HG03457 (cell line): ENCODE data around the gene CUL1.
"Not testable (repeated sequence)": the region's sequence is repeated elsewhere in the genome, so short reads cannot be mapped to it uniquely, and the experiment has no call there.

ENCODE experiments used
- ATAC-seq: cut with Tn5 transposase; IDR thresholded peaks from one replicate; pipeline ENCODE4 v1.9.1; 2021; ENCODE audit warnings: moderate number of reproducible peaks; ENCODE audit not compliant: unreplicated experiment

Gene CUL1

DNA sequence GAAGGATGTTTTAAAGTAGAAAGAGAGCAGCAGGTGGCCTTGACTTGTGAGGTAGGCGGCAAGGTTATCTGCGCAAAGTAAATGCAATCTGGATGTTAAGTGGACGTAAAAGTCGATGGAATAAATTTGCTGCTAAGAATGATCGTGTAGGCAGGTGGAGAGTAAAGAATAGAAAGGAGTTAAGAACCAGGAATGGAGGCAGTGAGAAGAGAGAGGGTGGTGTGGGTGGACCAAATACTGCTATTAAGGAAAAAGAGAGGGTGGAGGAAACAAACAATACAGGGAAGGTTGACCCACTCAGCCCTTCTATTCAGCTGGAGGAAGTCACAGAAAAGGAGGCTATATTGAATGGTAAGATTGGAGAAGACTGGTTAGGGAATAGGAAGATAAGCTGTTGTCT lies 1.9 kb upstream of the CUL1 start:
- no peak for ATAC-seq

DNA sequence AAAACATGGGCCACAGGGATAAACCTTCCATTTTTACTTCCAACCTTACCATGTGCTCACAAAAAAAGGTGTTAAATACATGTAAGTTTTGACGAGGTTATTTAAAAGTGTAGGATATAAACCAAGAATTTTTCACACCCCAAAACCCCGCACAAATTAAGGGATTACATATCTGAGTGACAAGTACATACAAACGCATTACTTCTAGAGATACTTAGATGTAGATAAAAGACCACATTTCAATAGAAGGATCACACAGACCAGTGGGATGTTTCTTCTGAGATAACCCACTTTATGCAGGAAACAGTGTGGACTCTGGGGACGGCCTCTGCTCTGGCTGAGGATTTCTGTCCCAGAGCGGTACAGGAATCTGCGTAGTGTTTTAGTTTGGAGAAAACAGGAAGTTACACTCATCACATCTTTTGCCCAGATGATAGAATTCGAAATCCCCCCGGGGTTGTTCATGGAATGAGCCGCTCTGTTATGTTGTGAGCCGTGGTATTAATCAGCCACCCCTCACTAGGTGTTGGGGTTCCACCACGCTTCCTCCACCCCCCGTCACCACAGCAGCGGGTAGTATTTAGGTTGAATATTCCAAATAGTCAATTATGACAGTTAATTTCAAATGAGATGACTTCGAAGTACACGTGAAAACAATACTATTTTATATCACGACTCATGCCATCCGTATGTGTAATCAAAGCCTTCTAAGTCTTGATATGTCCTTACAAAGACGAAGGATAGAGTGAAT lies 1.3 kb upstream of the CUL1 start:
- ATAC-seq, result no peak

DNA sequence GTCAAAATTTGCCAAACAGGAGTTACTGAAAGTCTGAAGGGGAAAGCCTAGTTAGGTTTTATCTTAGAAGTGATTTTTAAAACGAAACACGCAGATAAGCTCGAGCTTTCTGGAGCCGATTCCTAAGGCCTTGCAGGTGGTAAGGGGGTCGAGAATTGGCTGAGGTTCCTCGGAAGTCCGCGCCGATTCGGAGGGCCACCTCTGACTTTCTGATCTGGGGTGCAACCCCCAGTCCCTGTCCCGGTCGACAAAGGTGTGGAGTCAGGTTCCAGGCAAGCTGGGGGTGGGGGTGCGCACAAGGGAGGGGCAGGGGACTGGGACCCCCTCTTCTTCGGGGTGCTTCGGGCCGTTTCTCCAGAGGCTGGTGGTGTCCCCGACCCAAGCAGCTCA lies 701 bp upstream of the CUL1 start:
- ATAC-seq, result no peak

DNA sequence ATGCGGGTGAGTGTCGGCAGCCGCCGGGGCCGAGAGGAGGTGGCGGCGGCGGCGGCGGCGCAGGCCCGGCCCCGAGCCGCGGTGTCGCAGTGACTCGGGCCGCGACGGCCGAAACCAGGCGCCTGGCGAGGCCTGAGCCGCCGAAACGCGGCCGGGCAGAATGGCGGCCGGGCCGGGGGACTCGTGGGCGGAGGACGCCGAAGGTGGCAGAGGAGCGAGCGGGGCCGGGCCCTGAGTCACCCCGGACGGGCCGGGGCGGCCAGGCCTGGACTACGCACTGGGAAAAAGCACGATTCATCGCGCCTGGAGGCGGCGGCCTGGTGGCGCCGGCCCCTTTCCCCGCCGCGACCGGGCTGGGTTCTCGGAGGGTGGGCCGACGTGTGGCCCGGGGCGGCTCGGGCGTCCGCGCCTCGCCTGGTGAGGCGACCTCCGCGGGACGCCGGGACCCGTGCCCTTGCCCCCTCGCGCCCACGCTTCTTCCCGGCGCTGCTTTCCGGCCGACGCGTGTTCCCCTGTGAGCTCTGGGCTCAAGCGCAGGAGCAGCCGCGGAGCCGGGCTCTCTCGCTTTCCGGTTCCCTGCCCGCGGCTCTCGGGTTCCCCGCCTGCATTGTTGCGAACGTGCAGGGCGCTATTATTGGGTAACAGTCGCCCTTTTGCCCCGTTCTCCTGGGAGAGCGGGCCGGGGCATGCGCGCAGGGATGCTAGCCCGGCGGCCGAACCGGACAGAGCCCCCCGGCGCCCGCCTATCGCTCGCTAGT lies 500 bp downstream of the CUL1 start:
- ATAC-seq, result peak; percentile 35

DNA sequence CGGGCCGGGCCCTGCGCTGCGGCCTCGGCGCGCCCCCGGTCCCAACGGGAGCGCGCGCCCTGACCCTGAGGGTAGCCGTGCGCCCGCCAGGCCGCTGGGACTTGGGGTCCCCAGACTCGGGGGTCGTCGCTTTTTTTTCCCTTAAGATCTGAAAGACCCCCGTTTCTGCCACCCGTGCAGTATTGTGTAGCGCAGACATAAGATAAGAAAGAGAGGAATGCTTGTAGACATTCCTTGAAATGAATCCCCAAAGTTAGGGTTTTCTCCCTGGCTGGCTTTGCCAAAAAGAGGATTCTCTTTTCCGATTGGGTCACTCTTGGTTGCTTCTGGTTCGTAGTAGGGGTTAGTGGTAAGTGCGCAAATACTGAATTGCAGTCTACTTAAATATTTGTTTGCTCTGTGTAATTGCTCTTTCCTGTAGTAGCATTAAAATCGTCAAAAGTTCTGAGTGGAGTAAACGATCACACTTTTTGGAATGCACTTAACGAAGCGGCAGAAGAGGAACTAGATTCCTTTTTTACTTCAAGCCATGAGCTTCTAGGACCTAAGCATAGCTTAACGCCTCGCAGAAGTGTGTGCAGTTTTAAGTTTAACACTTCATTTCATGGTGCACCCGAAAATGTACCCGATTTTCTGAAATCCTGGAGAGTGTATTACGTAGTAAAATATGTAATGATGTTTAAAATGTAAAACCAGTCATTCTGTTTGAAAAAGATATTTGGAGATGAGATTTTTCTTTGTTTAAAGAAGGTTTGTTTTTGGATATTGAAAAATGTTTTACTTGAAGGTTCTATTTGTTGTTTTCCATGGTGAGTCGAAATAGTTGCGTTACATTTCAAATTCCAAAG lies 1.3 kb downstream of the CUL1 start:
- ATAC-seq, result peak; percentile 26

DNA sequence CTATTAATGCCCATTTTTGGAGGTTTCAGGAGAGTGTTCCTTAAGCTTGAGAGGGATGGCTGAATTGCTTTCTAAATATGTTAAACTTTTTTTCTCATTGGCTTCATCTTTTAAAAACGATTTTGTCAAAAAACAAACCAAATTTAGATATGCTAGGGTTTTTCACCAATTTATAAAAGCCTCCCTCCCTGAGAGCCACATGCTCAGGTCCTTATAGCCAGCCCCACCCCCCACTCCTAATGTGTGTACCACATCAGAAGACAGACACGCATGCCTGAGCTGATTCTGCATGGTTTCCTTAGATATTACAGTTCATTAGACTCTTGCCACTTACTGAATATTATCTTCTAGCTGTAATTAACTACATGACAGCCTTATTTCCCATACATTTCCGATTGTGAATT lies 2.0 kb downstream of the CUL1 start:
- no peak for ATAC-seq

DNA sequence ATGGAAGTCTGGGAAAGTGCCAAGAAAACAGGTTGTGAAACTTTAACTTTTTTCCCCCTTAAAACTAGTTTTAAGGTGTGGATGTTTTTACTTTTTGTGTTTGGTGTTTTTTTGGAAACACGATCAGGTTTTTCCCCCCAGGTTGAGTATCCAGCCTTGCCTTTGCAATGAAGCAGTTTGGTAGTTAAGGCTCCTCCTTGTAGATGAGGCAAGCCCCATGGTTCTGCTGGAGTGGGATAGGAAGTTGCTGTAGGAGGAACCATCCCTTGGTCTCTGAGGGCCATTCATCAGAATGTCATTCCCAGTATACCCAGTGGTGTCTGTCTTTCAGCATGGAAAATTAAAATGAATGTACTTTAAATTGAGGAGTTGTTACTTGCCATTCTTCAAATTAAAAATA lies 2.7 kb downstream of the CUL1 start:
- ATAC-seq, result no peak

DNA sequence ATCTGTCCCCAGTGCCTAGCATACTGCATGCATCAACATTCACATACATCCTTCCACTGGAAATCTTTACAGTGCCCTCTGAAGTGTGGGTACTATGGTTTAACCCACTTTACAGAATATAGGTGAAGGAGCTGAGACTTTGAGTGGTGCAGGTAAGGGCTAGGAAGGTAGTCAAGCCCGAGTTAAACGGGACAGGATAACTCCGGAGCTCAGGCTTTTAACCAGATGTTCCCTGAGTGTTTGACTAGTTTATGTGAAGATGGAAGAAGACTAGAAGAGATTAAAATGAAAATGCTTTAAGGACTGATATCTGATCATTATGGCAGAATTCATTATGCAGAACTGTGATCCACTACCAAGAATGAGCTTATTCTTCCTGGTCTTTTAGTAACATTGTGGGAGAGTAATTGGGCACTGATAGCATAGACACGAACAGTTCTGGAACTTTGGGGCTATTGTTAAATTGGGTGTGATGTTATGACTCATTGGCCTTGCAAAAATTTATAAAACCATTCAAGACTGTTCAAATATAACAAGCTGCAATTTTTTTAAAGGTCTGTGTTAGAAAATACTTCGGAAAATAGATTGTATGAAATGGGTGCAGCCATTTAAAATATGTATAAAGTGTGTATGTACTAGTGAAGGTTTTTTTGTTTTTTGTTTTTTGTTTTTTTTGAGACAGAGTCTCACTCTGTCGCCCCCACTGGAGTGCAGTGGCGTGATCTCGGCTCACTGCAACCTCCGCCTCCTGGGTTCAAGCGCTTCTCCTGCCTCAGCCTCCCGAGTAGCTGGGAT lies 4.4 kb downstream of the CUL1 start:
- no peak for ATAC-seq

DNA sequence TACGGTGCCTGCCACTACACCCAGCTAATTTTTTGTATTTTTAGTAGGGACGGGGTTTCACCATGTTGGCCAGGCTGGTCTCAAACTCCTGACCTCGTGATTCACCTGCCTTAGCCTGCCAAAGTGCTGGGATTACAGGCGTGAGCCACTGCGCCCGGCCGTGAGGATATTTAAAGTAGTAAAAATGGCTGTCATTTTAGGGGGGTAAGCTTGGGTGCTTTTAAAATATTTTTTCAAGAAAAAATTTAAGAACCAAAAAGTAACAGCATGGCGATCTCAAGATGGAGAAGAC lies 4.9 kb downstream of the CUL1 start:
- not testable (repeated sequence) for ATAC-seq

DNA sequence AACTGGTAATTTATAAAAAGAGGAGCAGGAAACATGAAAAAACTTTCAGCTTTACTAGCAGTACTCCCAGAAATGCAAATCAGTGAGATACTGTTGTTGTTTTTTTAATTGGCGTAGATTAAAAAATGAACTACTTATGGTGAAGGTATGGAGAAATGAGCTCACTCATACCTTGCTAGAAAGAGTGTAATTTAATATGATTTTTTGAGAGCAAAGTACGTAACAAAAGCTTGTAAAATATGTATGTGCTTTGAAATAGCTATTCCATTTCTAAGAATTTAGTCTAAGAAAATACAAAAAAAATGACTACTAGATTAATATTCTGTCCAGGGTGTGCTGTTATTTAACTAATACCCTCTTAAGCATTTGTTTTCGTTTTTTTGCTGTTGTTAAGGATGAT lies 5.5 kb downstream of the CUL1 start:
- ATAC-seq, result no peak

DNA sequence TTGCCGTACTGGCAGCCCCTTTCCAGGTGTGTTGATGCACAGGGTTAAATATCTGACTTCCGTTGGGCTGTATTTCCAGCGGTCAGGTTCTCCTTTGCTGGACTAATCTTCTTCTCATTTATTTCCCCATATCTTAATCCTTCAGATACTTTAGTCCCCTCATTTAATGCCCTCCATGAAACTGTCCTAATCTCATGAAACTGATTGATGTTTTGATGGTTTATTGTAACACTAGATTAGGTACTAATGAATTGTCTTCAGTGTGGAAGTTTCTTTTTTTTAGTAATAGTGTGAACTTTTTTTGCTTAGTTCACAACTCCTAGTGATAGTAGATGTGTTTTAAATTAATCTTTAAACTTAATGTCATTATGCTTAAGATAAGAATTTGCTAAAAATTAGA lies 6.3 kb downstream of the CUL1 start:
- ATAC-seq, result no peak

DNA sequence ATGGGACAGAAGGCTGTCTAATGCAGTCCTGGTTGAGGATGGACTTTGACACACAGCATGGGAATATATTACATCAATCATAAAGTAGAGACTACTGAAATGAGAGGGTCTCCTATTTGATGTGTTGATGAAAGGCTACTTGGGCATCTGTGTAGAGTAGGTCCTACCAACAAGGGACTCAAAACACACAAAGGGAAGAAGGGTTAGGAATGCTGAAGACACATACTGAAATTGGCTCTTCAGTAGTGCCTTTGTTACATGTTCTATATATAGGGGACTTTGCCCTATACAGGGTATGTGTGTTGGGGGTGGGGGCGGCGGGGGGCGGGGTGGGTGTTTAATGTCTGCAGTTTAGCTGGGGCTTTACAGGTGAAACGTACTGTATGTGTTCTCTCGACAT lies 7.7 kb downstream of the CUL1 start:
- no peak for ATAC-seq

DNA sequence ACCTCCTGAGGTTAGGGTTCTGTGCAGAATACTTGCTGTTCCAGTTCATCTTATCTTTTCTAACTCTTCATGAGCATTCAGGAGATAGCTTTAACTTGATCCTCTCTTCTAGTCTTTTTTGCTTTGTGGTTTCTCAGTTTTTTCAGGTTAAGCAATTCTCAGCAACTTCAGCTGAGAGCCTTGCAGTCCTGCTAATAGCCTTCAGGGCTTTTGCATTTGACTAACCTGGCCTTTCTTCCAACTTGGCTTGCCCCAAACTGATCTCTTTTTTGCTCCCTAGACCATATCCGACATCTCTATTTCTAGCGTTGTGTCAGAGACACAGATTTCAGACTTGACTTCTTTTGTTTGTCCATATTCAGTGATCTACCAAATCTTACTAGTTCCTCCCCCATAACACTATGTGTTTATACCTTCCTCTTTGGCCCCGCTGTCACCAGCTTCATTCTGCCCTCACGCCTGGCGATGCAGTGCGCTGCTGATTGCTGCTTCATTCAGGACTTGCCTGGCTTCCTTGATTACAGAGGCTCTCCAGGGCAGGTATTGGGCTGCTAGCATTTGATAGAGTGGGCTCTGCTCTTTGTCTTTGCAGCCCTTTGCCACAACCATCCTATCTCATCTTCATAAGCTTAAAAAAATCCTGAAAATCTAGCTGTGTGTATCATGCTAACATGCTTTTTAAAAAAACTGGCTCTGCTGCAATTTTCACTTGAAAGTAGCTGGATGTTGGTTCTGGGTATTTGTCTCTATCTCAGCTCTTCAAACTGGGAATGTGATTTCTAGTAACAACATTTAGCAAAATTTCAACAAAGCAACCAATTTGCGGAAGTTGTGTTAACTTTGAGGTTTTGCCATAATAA lies 9.6 kb downstream of the CUL1 start:
- ATAC-seq, result no peak

DNA sequence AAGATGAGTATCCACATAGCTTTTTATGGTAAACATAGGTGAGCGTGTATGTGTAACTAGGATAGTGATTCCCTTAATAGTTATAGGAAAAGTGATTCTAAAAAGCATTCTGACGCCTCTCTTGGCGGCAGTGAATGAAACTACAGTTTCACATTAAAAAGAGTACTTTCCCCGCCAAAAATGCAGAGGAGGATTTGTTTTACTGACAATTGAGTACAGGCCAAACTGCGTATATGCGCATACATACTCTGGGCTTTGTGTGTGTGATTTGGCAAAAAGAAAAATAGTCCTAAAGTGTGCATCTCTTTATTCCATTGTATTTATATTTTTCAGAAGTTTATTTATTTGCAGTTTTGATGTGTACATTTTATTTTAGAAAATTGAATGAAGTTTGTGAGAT lies 10.3 kb downstream of the CUL1 start:
- no peak for ATAC-seq

DNA sequence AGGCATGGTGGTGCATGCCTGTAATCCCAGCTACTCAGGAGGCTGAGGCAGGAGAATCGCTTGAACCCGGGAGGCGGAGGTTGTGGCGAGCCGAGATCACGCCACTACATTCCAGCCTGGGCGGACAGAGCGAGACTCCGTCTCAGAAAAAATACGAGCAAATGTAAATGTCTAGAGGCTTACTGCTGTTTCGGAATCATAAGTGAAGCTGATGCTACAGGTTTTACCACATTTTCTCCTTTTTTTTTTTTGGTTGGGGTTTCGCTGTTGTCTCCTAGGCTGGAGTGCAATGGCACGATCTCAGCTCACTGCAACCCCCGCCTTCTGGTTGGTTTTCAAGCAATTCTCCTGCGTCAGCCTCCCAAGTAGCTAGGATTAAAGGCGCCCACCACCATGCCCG lies 11.7 kb downstream of the CUL1 start:
- not testable (repeated sequence) for ATAC-seq

DNA sequence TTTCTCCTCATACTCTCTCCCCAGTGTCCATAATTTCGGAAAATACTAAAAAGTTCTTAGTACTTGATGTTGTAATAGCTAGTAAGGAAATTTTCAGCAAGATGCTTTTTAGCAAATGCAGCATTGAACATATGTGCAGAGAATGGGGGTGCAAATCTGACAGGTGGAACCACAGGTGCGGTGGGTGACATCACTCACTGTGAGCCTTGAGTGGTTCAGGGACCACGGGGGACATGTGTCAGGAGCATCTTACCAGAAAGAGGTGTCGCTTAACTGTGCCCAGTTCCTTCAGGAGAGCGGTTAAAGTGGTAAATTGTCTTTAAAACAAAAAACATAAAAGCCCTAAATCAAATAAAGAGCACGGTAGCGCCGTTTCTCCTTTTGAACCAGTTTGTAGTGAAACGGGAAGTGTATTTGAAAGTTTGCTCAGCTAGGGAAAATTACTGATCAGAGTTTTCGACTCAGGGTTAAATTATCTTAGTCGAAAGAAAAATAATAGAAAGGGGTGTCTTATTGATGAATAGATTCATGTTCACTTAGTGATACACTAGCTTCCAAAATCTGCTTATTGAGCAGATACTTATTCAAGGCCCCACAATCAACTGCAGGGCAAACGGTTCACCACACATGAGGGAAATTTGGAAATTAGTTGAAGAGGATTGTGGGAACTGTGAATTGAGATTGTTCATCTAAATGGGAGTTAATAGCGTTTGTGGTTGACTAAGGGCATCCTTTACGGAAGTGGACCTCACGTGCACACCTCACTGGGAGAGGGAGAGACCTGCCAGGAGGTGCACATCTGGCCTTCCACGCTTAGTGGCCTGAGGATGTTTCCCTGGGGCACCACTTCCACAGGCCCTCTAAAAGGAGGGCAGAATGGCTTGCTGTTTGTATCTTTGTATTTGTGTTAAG lies 12.7 kb downstream of the CUL1 start:
- peak; percentile 37 for ATAC-seq

DNA sequence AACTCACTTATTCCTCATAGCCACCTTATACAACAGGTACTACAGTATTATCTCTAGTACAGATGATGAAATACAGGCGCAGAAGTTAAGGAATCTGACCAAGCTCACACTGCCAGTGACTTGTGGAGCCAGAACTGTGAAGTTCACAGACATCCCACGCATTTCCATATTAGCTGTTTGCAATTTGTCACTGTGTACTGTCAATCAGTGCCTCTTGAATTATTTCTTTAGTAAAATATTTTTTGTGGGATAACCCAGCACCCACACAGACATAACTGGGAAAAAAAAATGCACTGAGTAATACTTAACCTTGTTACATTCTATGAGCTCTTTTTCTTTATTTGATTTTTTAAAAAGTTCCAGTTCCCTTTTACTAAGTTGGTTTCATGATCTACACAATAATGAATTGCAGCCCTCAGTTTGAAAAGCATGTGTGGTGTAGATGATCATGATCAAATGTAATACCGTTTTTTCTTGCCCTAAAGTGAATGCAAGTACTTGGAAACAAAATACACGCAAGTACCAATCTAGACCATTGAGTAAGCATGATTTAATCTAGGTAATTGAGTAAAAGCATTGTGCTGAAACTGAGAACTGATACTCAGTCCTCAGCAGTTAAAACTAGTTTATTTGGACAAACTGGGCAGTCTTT lies 14.1 kb downstream of the CUL1 start:
- no peak for ATAC-seq

DNA sequence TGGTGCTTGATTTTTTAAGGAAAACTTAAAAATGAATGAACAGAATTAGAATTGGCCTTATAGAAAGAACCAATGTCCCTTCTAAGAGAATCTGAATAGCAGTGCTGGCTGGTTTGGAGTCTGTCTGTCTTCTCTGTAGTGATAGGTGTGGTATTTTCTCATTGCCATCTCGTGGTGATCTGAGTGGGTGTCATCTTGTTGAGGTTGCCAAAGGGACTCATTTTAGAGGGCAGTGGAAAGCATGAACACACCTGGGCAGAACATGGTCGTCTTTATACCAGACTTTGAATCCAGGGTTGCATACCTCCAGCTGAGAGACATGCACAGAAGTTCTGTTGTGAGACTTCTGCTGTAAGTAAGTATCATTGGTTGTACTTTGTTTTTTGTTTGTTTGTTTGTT lies 15.8 kb downstream of the CUL1 start:
- ATAC-seq, result no peak

DNA sequence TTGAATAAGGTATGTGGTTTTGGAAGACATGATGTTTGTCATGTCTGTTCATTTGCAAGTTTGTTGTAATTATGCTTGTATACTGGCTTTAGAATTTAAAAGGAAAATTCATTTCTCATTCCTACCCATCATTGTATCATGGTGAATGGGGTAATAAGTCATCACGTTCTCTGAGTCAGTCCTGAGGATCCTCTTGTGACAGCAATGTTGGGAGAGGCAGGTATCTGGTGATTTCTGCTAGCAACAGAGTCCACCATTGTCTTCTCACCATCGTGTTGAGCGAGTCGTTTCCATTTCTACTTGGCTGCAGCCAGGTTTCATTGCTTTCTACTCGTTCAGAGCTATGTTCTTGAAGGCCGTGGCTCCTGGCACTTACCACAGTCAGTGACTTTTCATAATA lies 16.3 kb downstream of the CUL1 start:
- no peak for ATAC-seq
